K562 (cell line): ENCODE data around the gene PARP4. TPM values are rescaled to one million over a fixed set of nuclear protein-coding genes. Genes with fewer than 3 reads are reported as not detected.

Source experiments
- CTCF ChIP-seq, 3 experiments: IDR thresholded peaks in 2 of 3; conservative IDR thresholded peaks in 1 of 3; 2 replicates each; pipeline ENCODE4 v1.5.1; 2011 to 2012; ENCODE audit warnings: low read length in 3 of 3, mild to moderate bottlenecking in 3 of 3, control low read depth in 2 of 3, improper control_type of control experiment in 1 of 3, inconsistent platforms in 1 of 3, low read depth in 1 of 3, mixed read lengths in 1 of 3, moderate library complexity in 1 of 3; ENCODE audit not compliant: insufficient read depth in 2 of 3
- ELF1 ChIP-seq: fragments of 200-800 bp; sonication (Bioruptor generic); IDR thresholded peaks from 2 replicates; pipeline ENCODE4 v1.6.1; 2016; ENCODE audit warnings: missing genetic modification characterization, missing compliant biosample characterization
- FOXK1 ChIP-seq: sonication (generic); formaldehyde crosslinking; IDR thresholded peaks from 2 replicates; pipeline ENCODE4 v1.8.0; 2022; ENCODE audit warnings: missing genetic modification reagents, mild to moderate bottlenecking, borderline replicate concordance
- FOXM1 ChIP-seq, 2 experiments: fragments of 450-650 bp in 1 of 2; sonication (generic) in 1 of 2; formaldehyde crosslinking in 1 of 2; IDR thresholded peaks; 2 replicates each; pipeline versions ENCODE4 v1.6.1 to v1.9.0; 2017 to 2022; ENCODE audit warnings: low read depth in 2 of 2, mild to moderate bottlenecking in 2 of 2, missing genetic modification reagents in 1 of 2, moderate library complexity in 1 of 2
- GABPB2 ChIP-seq: fragments of 250-450 bp; sonication (Bioruptor Pico); conservative IDR thresholded peaks from 2 replicates; pipeline ENCODE4 v1.5.1; 2021; ENCODE audit warnings: mild to moderate bottlenecking
- HNRNPK ChIP-seq: fragments of 200-400 bp; formaldehyde crosslinking; IDR thresholded peaks from one replicate; pipeline ENCODE4 v1.6.1; 2018; ENCODE audit warnings: mild to moderate bottlenecking, low read depth, low read length; ENCODE audit not compliant: poor library complexity, severe bottlenecking
- KDM2B ChIP-seq: fragments of 250-450 bp; sonication (Bioruptor Pico); IDR thresholded peaks from 2 replicates; pipeline ENCODE4 v1.8.0; 2021; ENCODE audit warnings: mild to moderate bottlenecking, moderate library complexity
- KLF1 ChIP-seq: fragments of 450-650 bp; IDR thresholded peaks from 2 replicates; pipeline ENCODE4 v1.6.1; 2016; ENCODE audit warnings: missing genetic modification characterization, missing compliant biosample characterization
- MECOM ChIP-seq: fragments of 250-450 bp; sonication (Bioruptor Pico); IDR thresholded peaks from 2 replicates; pipeline ENCODE4 v1.8.0; 2022; ENCODE audit warnings: inconsistent platforms
- NFE2L1 ChIP-seq: fragments of 450-650 bp; IDR thresholded peaks from 2 replicates; pipeline ENCODE4 v1.6.1; 2016; ENCODE audit warnings: missing genetic modification characterization, low read depth, mild to moderate bottlenecking, missing compliant biosample characterization, moderate library complexity, borderline replicate concordance
- NKRF ChIP-seq: fragments of 450-650 bp; IDR thresholded peaks from 2 replicates; pipeline ENCODE4 v1.6.1; 2016; ENCODE audit warnings: borderline replicate concordance
- POLR3A ChIP-seq: IDR thresholded peaks from 2 replicates; pipeline ENCODE4 v1.6.1; 2011; ENCODE audit warnings: borderline replicate concordance, mild to moderate bottlenecking, moderate library complexity; ENCODE audit not compliant: insufficient read length, insufficient read depth; ENCODE audit errors: extremely low read depth
- PTTG1 ChIP-seq: fragments of 450-650 bp; IDR thresholded peaks from 2 replicates; pipeline ENCODE4 v1.6.1; 2016; ENCODE audit warnings: low read depth, mild to moderate bottlenecking, missing genetic modification characterization, missing compliant biosample characterization
- RB1 ChIP-seq: fragments of 450-650 bp; IDR thresholded peaks from 2 replicates; pipeline ENCODE4 v1.6.1; 2017; ENCODE audit warnings: low read depth, mild to moderate bottlenecking
- TAL1 ChIP-seq: fragments of 450-650 bp; IDR thresholded peaks from 2 replicates; pipeline ENCODE4 v1.6.1; 2016; ENCODE audit warnings: mild to moderate bottlenecking
- TFE3 ChIP-seq: fragments of 450-650 bp; formaldehyde crosslinking; IDR thresholded peaks from 2 replicates; pipeline ENCODE4 v1.4.0; 2020; ENCODE audit warnings: mild to moderate bottlenecking, mixed read lengths
- TGIF2 ChIP-seq: sonication (generic); formaldehyde crosslinking; IDR thresholded peaks from 2 replicates; pipeline ENCODE4 v1.8.1; 2022; ENCODE audit warnings: mild to moderate bottlenecking, missing genetic modification reagents, moderate library complexity
- ZNF12 ChIP-seq: sonication (generic); formaldehyde crosslinking; IDR thresholded peaks from 2 replicates; pipeline ENCODE4 v1.4.0; 2020; ENCODE audit warnings: mild to moderate bottlenecking, missing genetic modification reagents
- ZNF24 ChIP-seq: fragments of 450-650 bp; IDR thresholded peaks from 2 replicates; pipeline ENCODE4 v1.6.1; 2016
- ZSCAN29 ChIP-seq: fragments of 450-650 bp; IDR thresholded peaks from 2 replicates; pipeline ENCODE4 v1.6.1; 2017
- polyA plus RNA-seq, 8 experiments: library from polyadenylated mRNA; depleted of rRNA in 4 of 8; stranded (reverse) in 5 of 8; unstranded in 3 of 8; fragments of >200 nt; fragmentation: Nextera tagmentation in 2 of 8; fragmentation: Illumina TruSeq in 1 of 8; extraction: Ambion mirVana in 2 of 8; extraction: Trizol in 1 of 8; gene quantifications; 2 replicates each; pipeline versions ENCODE4 v1.2.1 to v1.2.3, GENCODE V29; 2011 to 2014; ENCODE audit warnings: inconsistent platforms in 1 of 8, missing spikeins in 1 of 8
- total RNA-seq, 7 experiments: library from RNA; depleted of rRNA in 6 of 7; stranded (reverse); fragments of >200 nt in 6 of 7; fragmentation: Illumina TruSeq in 2 of 7; extraction: Trizol in 2 of 7; gene quantifications; 2 replicates each; pipeline versions ENCODE4 v1.2.1 to v1.2.3, GENCODE V29; 2011 to 2021; ENCODE audit warnings: low replicate concordance in 1 of 7
- TF ChIP-seq, protein P1 (sequence below): fragments of 450-650 bp; formaldehyde crosslinking; IDR thresholded peaks from 2 replicates; pipeline ENCODE4 v1.4.0; 2020; ENCODE audit warnings: mild to moderate bottlenecking, moderate library complexity

Gene PARP4
- total and polyA plus RNA-seq, 9 of the 15 experiments (the other 6 are each of a cell fraction or from before 2014, with no cell fraction given): 6.3 to 26.3 (median 18.8) TPM

GRCh38 chr13:24512197-24512907 is at the start of gene PARP4 (continued):
- TF ChIP-seq FOXK1 (CRISPR knock-in tag) (no peak), KLF1 (tag) (0 out of 2 replicates have a peak, but pooled peaks have one; percentile 19), TGIF2 (CRISPR knock-in tag) (no peak), POLR3A (no peak), FOXM1 (IDR thresholded peaks at IDR 0.05; ENCODE audit: low read depth) (no peak), FOXM1 (CRISPR knock-in tag; IDR thresholded peaks at IDR 0.05; ENCODE audit: low read depth) (no peak), NKRF (peak; percentile 87; the same call in 1 of the 2 replicates), CTCF (IDR thresholded peaks at IDR 0.05 in 2 of 3, conservative IDR thresholded peaks at IDR 0.05 in 1 of 3; ENCODE audit: insufficient read depth in 2 of 3, low read depth in 1 of 3, low read length in 3 of 3) (no peak), ELF1 (tag) (peak; percentile 87), MECOM (no peak), ZNF24 (peak; percentile 31; the same call in 1 of the 2 replicates), RB1 (peak; percentile 52), GABPB2 (CRISPR knock-in tag) (no peak), TFE3 (CRISPR knock-in tag) (no peak), KDM2B (CRISPR knock-in tag) (no peak), NFE2L1 (tag) (no peak), HNRNPK (no peak), TAL1 (no peak), ZSCAN29 (no peak), PTTG1 (tag) (no peak), ZNF12 (CRISPR knock-in tag) (no peak; the same call in 1 of the 2 replicates)
- TF ChIP-seq, protein P1, sequence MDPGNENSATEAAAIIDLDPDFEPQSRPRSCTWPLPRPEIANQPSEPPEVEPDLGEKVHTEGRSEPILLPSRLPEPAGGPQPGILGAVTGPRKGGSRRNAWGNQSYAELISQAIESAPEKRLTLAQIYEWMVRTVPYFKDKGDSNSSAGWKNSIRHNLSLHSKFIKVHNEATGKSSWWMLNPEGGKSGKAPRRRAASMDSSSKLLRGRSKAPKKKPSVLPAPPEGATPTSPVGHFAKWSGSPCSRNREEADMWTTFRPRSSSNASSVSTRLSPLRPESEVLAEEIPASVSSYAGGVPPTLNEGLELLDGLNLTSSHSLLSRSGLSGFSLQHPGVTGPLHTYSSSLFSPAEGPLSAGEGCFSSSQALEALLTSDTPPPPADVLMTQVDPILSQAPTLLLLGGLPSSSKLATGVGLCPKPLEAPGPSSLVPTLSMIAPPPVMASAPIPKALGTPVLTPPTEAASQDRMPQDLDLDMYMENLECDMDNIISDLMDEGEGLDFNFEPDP (CRISPR knock-in tag): no peak
